CD8-positive, alpha-beta memory T cell (primary cell): ENCODE results near the gene RABGAP1L. TPM values are rescaled to one million over a fixed set of nuclear protein-coding genes. Genes with fewer than 3 reads are reported as not detected.

Experiments
- CTCF ChIA-PET: fragments of 350-600 bp; sonication (Branson Sonifier 250); formaldehyde crosslinking; loops from one replicate; lab custom pipeline; 2021; ENCODE audit warnings: antibody characterized with exemption; lab: Charles Lee
- POLR2A ChIA-PET: fragments of 350-600 bp; sonication (Branson Sonifier 250); formaldehyde crosslinking; loops from one replicate; lab custom pipeline; 2021; ENCODE audit warnings: antibody characterized with exemption; lab: Charles Lee
- DNase-seq, 5 donors: peaks; one replicate each; pipeline versions ENCODE4 v3.0.0 to v3.0.0-alpha.2; 2020 to 2022; ENCODE audit warnings: mixed read lengths in 1 of 5
- H3K27ac ChIP-seq: one replicate; pipeline ENCODE4 v1.7.0; 2013; ENCODE audit warnings: low read depth, mild to moderate bottlenecking, low read length, moderate library complexity
- H3K27me3 ChIP-seq: 2 replicates; pipeline ENCODE4 v1.7.0; 2013; ENCODE audit warnings: low read length, mild to moderate bottlenecking; ENCODE audit not compliant: insufficient read depth, poor library complexity, severe bottlenecking
- H3K36me3 ChIP-seq: 2 replicates; pipeline ENCODE4 v1.7.0; 2013; ENCODE audit warnings: mild to moderate bottlenecking, low read length, moderate library complexity; ENCODE audit not compliant: insufficient read depth
- H3K4me1 ChIP-seq: 2 replicates; pipeline ENCODE4 v1.7.0; 2013; ENCODE audit warnings: mild to moderate bottlenecking, low read length, moderate library complexity; ENCODE audit not compliant: insufficient read depth
- H3K4me3 ChIP-seq: 2 replicates; pipeline ENCODE4 v1.7.0; 2013; ENCODE audit warnings: mild to moderate bottlenecking, low read length
- H3K9me3 ChIP-seq: 2 replicates; pipeline ENCODE4 v1.7.0; 2013; ENCODE audit warnings: mild to moderate bottlenecking, low read length
- H3K27ac Mint-ChIP-seq, 8 donors: one replicate each; pipeline ENCODE4 v1.8.0; 2020 to 2021; ENCODE audit warnings: mixed read lengths in 8 of 8, mild to moderate bottlenecking in 6 of 8, inconsistent platforms in 3 of 8, moderate library complexity in 3 of 8
- H3K27me3 Mint-ChIP-seq, 2 donors: one replicate each; pipeline ENCODE4 v1.8.0; 2020 to 2021; ENCODE audit warnings: mixed read lengths in 2 of 2, mild to moderate bottlenecking in 1 of 2, moderate library complexity in 1 of 2
- H3K36me3 Mint-ChIP-seq, 3 donors: one replicate each; pipeline ENCODE4 v1.8.0; 2020 to 2021; ENCODE audit warnings: mixed read lengths in 3 of 3, inconsistent platforms in 1 of 3, mild to moderate bottlenecking in 1 of 3
- H3K4me1 Mint-ChIP-seq, 3 donors: one replicate each; pipeline ENCODE4 v1.8.0; 2020 to 2021; ENCODE audit warnings: mixed read lengths in 3 of 3, inconsistent platforms in 1 of 3, mild to moderate bottlenecking in 1 of 3
- H3K4me3 Mint-ChIP-seq, 7 donors: one replicate each; pipeline ENCODE4 v1.8.0; 2020 to 2021; ENCODE audit warnings: mixed read lengths in 7 of 7, mild to moderate bottlenecking in 6 of 7, moderate library complexity in 4 of 7, inconsistent platforms in 2 of 7
- H3K9me3 Mint-ChIP-seq, 5 donors: one replicate each; pipeline ENCODE4 v1.8.0; 2020 to 2022; ENCODE audit warnings: mixed read lengths in 5 of 5, mild to moderate bottlenecking in 3 of 5, moderate library complexity in 2 of 5, inconsistent platforms in 1 of 5
- polyA plus RNA-seq: library from polyadenylated mRNA; unstranded; fragments of 300-500 nt; fragmentation: Illumina TruSeq; gene quantifications from one replicate; pipeline ENCODE4 v1.2.3, GENCODE V29; 2021
- total RNA-seq, 2 experiments: library from RNA; stranded (reverse); gene quantifications; one replicate each; pipeline ENCODE4 v1.2.3, GENCODE V29; 2021

Gene RABGAP1L
- total and polyA plus RNA-seq, 3 experiments from 2014 or later, result 41.7 to 78.5 (median 42.7) TPM

- Mint-ChIP-seq H3K27ac (no peak overlapping the region), H3K9me3 (no peaks in the 10 kb centered on the region), H3K4me1 (peaks cover 9 to 33% (median 26%) of the 10 kb centered on the region in 3 donors), H3K36me3 (peaks cover 0 to 31% (median 9%) of the 10 kb centered on the region in 3 donors), H3K4me3 (no peak overlapping the region), H3K27me3 (no peaks in the 10 kb centered on the region)
- ChIA-PET POLR2A (no interaction called here), CTCF (no interaction called here)
- no peaks in the 10 kb centered on the region for H3K4me1 ChIP-seq
- no peaks in the 10 kb centered on the region for H3K36me3 ChIP-seq
- no peak overlapping the region for H3K4me3 ChIP-seq
- H3K27me3 ChIP-seq, result no peaks in the 10 kb centered on the region
- no peak for DNase-seq
- H3K9me3 ChIP-seq, result no peaks in the 10 kb centered on the region
- H3K27ac ChIP-seq, result no peak overlapping the region
Measured at GRCh38 chr1:174825127-174825526, 665.8 kb downstream of the RABGAP1L start.

- Histone ChIP-seq H3K9me3 (no peaks in the 10 kb centered on the region), H3K36me3 (no peaks in the 10 kb centered on the region), H3K4me3 (no peak overlapping the region), H3K27ac (no peak overlapping the region), H3K27me3 (no peaks in the 10 kb centered on the region), H3K4me1 (no peaks in the 10 kb centered on the region)
- Mint-ChIP-seq H3K27me3 (no peaks in the 10 kb centered on the region), H3K27ac (peak overlapping the region in 1 of 8 donors; percentile 33), H3K36me3 (peaks cover 0 to 28% (median 8%) of the 10 kb centered on the region in 3 donors), H3K9me3 (no peaks in the 10 kb centered on the region), H3K4me3 (no peak overlapping the region), H3K4me1 (peaks cover 9 to 33% (median 26%) of the 10 kb centered on the region in 3 donors)
- ChIA-PET POLR2A (no interaction called here), CTCF (no interaction called here)
- no peak for DNase-seq
Measured at GRCh38 chr1:174825806-174826205, 666.5 kb downstream of the RABGAP1L start.

- Mint-ChIP-seq H3K27me3 (no peaks in the 10 kb centered on the region), H3K4me3 (no peak overlapping the region), H3K9me3 (no peaks in the 10 kb centered on the region), H3K4me1 (peaks cover 9 to 35% (median 31%) of the 10 kb centered on the region in 3 donors), H3K36me3 (peaks cover 0 to 19% (median 10%) of the 10 kb centered on the region in 3 donors), H3K27ac (no peak overlapping the region)
- no peaks in the 10 kb centered on the region for H3K27me3 ChIP-seq
- DNase-seq, result no peak
- H3K4me1 ChIP-seq, result no peaks in the 10 kb centered on the region
- no peak overlapping the region for H3K27ac ChIP-seq
- no peak overlapping the region for H3K4me3 ChIP-seq
- CTCF ChIA-PET, result no interaction called here
- H3K36me3 ChIP-seq, result no peaks in the 10 kb centered on the region
- POLR2A ChIA-PET, result no interaction called here
- no peaks in the 10 kb centered on the region for H3K9me3 ChIP-seq
Measured at GRCh38 chr1:174828264-174828663, 668.9 kb downstream of the RABGAP1L start.

GRCh38 chr1:174829990-174830389 lies 670.7 kb downstream of the RABGAP1L start:
- DNase-seq, result no peak
- Mint-ChIP-seq H3K36me3 (peaks cover 0 to 19% (median 12%) of the 10 kb centered on the region in 3 donors), H3K27ac (no peak overlapping the region), H3K4me3 (no peak overlapping the region), H3K27me3 (no peaks in the 10 kb centered on the region), H3K9me3 (no peaks in the 10 kb centered on the region), H3K4me1 (peaks cover 12 to 31% (median 28%) of the 10 kb centered on the region in 3 donors)
- POLR2A ChIA-PET, result no interaction called here
- Histone ChIP-seq H3K27me3 (no peaks in the 10 kb centered on the region), H3K4me3 (no peak overlapping the region), H3K4me1 (no peaks in the 10 kb centered on the region), H3K9me3 (no peaks in the 10 kb centered on the region), H3K36me3 (no peaks in the 10 kb centered on the region), H3K27ac (no peak overlapping the region)
- CTCF ChIA-PET, result no interaction called here

- H3K9me3 Mint-ChIP-seq, result no peaks in the 10 kb centered on the region
- H3K4me1 ChIP-seq, result no peaks in the 10 kb centered on the region
- no peaks in the 10 kb centered on the region for H3K36me3 ChIP-seq
- no peak overlapping the region for H3K4me3 Mint-ChIP-seq
- H3K9me3 ChIP-seq, result no peaks in the 10 kb centered on the region
- peaks cover 0 to 4% (median 0%) of the 10 kb centered on the region in 3 donors for H3K36me3 Mint-ChIP-seq
- peaks cover 21 to 35% (median 28%) of the 10 kb centered on the region in 3 donors for H3K4me1 Mint-ChIP-seq
- CTCF ChIA-PET, result no interaction called here
- H3K4me3 ChIP-seq, result no peak overlapping the region
- H3K27me3 ChIP-seq, result no peaks in the 10 kb centered on the region
- H3K27me3 Mint-ChIP-seq, result no peaks in the 10 kb centered on the region
- H3K27ac Mint-ChIP-seq, result no peak overlapping the region
- POLR2A ChIA-PET, result no interaction called here
- no peak for DNase-seq
- H3K27ac ChIP-seq, result no peak overlapping the region
Measured at GRCh38 chr1:174836543-174836942, 677.2 kb downstream of the RABGAP1L start.

- H3K27me3 Mint-ChIP-seq, result no peaks in the 10 kb centered on the region
- Histone ChIP-seq H3K4me3 (no peak overlapping the region), H3K27ac (no peak overlapping the region), H3K36me3 (no peaks in the 10 kb centered on the region), H3K4me1 (no peaks in the 10 kb centered on the region), H3K9me3 (no peaks in the 10 kb centered on the region), H3K27me3 (no peaks in the 10 kb centered on the region)
- no peak overlapping the region for H3K27ac Mint-ChIP-seq
- H3K9me3 Mint-ChIP-seq, result no peaks in the 10 kb centered on the region
- CTCF ChIA-PET, result no interaction called here
- no peak for DNase-seq
- H3K4me1 Mint-ChIP-seq, result peaks cover 28 to 40% (median 34%) of the 10 kb centered on the region in 3 donors
- peaks cover 0 to 2% (median 0%) of the 10 kb centered on the region in 3 donors for H3K36me3 Mint-ChIP-seq
- no peak overlapping the region for H3K4me3 Mint-ChIP-seq
- POLR2A ChIA-PET, result interaction anchor here (1.0 kb wide), 1 partner anchor 162 kb away, joined by 3 read pairs; no protein-coding TSS in a partner anchor
Measured at GRCh38 chr1:174837386-174837785, 678.1 kb downstream of the RABGAP1L start.

GRCh38 chr1:174839211-174839610 lies 679.9 kb downstream of the RABGAP1L start:
- no peaks in the 10 kb centered on the region for H3K36me3 ChIP-seq
- no peaks in the 10 kb centered on the region for H3K27me3 ChIP-seq
- no peaks in the 10 kb centered on the region for H3K9me3 Mint-ChIP-seq
- H3K36me3 Mint-ChIP-seq, result peaks cover 0 to 2% (median 0%) of the 10 kb centered on the region in 3 donors
- peak overlapping the region in 2 of 8 donors; percentile 46 to 55 for H3K27ac Mint-ChIP-seq
- H3K4me1 Mint-ChIP-seq, result peaks cover 28 to 37% (median 35%) of the 10 kb centered on the region in 3 donors
- ChIA-PET POLR2A (interaction anchor here (0.6 to 0.7 kb wide), 2 partner anchors 311 to 334 kb away, joined by 3 read pairs; no protein-coding TSS in a partner anchor), CTCF (interaction anchor here (0.8 to 1.3 kb wide), 3 partner anchors 25 to 144 kb away, joined by 3 to 4 read pairs (median 3); no protein-coding TSS in a partner anchor)
- DNase-seq, result no peak
- H3K27ac ChIP-seq, result no peak overlapping the region
- H3K27me3 Mint-ChIP-seq, result no peaks in the 10 kb centered on the region
- H3K4me3 ChIP-seq, result no peak overlapping the region
- no peak overlapping the region for H3K4me3 Mint-ChIP-seq
- no peaks in the 10 kb centered on the region for H3K4me1 ChIP-seq
- H3K9me3 ChIP-seq, result no peaks in the 10 kb centered on the region

- Histone ChIP-seq H3K4me3 (no peak overlapping the region), H3K27ac (no peak overlapping the region), H3K9me3 (no peaks in the 10 kb centered on the region), H3K36me3 (no peaks in the 10 kb centered on the region), H3K27me3 (no peaks in the 10 kb centered on the region), H3K4me1 (no peaks in the 10 kb centered on the region)
- Mint-ChIP-seq H3K27me3 (no peaks in the 10 kb centered on the region), H3K27ac (peak overlapping the region in 1 of 8 donors; percentile 38), H3K4me1 (peaks cover 25 to 37% (median 35%) of the 10 kb centered on the region in 3 donors), H3K4me3 (no peak overlapping the region), H3K9me3 (no peaks in the 10 kb centered on the region), H3K36me3 (no peaks in the 10 kb centered on the region)
- ChIA-PET POLR2A (no interaction called here), CTCF (no interaction called here)
- DNase-seq, result no peak
Measured at GRCh38 chr1:174841747-174842146, 682.4 kb downstream of the RABGAP1L start.
